ENCODE results near the gene MRPL55. TPM values are rescaled to one million over a fixed set of nuclear protein-coding genes. Genes with fewer than 3 reads are reported as not detected.

The MRPL55 gene
- total and polyA plus RNA-seq, 2 of the 13 experiments (the other 11 are each of a cell fraction or from before 2014, with no cell fraction given) = 58.6 to 92.9 TPM

DNA sequence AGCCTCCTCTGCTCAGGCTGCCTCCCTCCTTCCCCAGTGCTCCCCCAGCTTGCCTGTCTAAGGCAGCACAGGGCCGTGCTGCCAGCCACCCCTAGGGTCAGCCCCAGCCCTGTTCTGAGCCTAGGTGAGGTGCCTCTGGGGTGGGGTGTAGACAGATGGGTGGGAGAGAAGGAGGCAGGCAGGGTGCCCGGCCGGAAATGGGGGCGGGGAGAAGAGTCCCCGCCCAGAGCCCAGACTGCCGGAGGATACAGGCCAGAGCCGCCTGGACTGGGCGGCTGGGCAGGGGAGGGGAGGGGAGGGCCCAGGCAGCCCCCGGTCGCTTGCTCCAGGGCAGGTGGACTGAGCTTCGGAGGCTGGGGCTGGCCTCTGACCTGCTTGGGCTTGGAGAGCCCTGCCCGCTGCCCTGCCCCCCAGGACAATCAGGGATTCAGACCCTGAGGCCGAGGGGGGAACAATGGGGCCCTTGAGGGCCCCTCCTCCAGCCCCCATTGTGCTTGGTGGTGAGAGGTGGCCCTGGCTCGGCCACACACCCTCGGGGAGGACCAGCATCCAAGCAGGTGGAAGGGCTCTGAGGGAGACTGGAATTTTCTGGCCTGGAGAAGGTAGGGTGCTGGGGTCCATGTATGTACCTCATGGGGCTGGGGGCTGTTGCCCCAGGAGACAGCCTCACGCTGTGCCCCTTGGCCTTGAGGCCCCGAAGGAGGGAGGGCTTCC is 40.5 kb upstream of the MRPL55 start, which contains the start of gene GJC2 (continued):
- TF ChIP-seq ZC3H4 (CRISPR knock-in tag; IDR thresholded peaks at IDR 0.05; ENCODE audit: borderline replicate concordance) = no peak
- TF ChIP-seq ZKSCAN8 (CRISPR knock-in tag; IDR thresholded peaks at IDR 0.05; ENCODE audit: borderline replicate concordance) = no peak
- no peak for TF ChIP-seq RFX1 (IDR thresholded peaks at IDR 0.05)
- no peak for TF ChIP-seq ZNF264 (CRISPR knock-in tag; IDR thresholded peaks at IDR 0.05)
- TF ChIP-seq HHEX (CRISPR knock-in tag; IDR thresholded peaks at IDR 0.05) = no peak
- peak; percentile 76; the same call in 1 of the 2 replicates for TF ChIP-seq ZFP82 (CRISPR knock-in tag; IDR thresholded peaks at IDR 0.05; ENCODE audit: borderline replicate concordance)
- TF ChIP-seq PAF1 (CRISPR knock-in tag; IDR thresholded peaks at IDR 0.05) = no peak
- TF ChIP-seq ZNF350 (CRISPR knock-in tag; IDR thresholded peaks at IDR 0.05; ENCODE audit: borderline replicate concordance, low read depth) = peak; percentile 47; the same call in 1 of the 2 replicates
- TF ChIP-seq, protein P1, sequence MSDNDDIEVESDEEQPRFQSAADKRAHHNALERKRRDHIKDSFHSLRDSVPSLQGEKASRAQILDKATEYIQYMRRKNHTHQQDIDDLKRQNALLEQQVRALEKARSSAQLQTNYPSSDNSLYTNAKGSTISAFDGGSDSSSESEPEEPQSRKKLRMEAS (IDR thresholded peaks at IDR 0.05) = no peak; the same call in 1 of the 2 replicates
- TF ChIP-seq, protein P2, sequence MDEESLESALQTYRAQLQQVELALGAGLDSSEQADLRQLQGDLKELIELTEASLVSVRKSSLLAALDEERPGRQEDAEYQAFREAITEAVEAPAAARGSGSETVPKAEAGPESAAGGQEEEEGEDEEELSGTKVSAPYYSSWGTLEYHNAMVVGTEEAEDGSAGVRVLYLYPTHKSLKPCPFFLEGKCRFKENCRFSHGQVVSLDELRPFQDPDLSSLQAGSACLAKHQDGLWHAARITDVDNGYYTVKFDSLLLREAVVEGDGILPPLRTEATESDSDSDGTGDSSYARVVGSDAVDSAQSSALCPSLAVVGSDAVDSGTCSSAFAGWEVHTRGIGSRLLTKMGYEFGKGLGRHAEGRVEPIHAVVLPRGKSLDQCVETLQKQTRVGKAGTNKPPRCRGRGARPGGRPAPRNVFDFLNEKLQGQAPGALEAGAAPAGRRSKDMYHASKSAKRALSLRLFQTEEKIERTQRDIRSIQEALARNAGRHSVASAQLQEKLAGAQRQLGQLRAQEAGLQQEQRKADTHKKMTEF (CRISPR knock-in tag; IDR thresholded peaks at IDR 0.05) = peak; percentile 54
- 0 out of 2 replicates have a peak, but pooled peaks have one; percentile 36 for TF ChIP-seq ZNF605 (CRISPR knock-in tag; IDR thresholded peaks at IDR 0.05)
- peak; percentile 9; the same call in 1 of the 2 replicates for TF ChIP-seq KLF11 (CRISPR knock-in tag; IDR thresholded peaks at IDR 0.05)
- TF ChIP-seq MXI1 (IDR thresholded peaks at IDR 0.05; ENCODE audit: borderline replicate concordance, low read depth, low read length) = no peak
- TF ChIP-seq HNRNPH1 (optimal IDR thresholded peaks at IDR 0.05; ENCODE audit: low read depth, low read length) = peak; percentile 24
- 0 out of 2 replicates have a peak, but pooled peaks have one; percentile 49 for TF ChIP-seq ZNF850 (CRISPR knock-in tag; conservative IDR thresholded peaks at IDR 0.05)
- TF ChIP-seq ZNF703 (CRISPR knock-in tag; IDR thresholded peaks at IDR 0.05; ENCODE audit: borderline replicate concordance) = no peak
- no peak for TF ChIP-seq PAWR (CRISPR knock-in tag; IDR thresholded peaks at IDR 0.05; ENCODE audit: borderline replicate concordance)
- no peak for TF ChIP-seq ZNF484 (CRISPR knock-in tag; IDR thresholded peaks at IDR 0.05; ENCODE audit: borderline replicate concordance, low read depth)
- TF ChIP-seq, protein P3, sequence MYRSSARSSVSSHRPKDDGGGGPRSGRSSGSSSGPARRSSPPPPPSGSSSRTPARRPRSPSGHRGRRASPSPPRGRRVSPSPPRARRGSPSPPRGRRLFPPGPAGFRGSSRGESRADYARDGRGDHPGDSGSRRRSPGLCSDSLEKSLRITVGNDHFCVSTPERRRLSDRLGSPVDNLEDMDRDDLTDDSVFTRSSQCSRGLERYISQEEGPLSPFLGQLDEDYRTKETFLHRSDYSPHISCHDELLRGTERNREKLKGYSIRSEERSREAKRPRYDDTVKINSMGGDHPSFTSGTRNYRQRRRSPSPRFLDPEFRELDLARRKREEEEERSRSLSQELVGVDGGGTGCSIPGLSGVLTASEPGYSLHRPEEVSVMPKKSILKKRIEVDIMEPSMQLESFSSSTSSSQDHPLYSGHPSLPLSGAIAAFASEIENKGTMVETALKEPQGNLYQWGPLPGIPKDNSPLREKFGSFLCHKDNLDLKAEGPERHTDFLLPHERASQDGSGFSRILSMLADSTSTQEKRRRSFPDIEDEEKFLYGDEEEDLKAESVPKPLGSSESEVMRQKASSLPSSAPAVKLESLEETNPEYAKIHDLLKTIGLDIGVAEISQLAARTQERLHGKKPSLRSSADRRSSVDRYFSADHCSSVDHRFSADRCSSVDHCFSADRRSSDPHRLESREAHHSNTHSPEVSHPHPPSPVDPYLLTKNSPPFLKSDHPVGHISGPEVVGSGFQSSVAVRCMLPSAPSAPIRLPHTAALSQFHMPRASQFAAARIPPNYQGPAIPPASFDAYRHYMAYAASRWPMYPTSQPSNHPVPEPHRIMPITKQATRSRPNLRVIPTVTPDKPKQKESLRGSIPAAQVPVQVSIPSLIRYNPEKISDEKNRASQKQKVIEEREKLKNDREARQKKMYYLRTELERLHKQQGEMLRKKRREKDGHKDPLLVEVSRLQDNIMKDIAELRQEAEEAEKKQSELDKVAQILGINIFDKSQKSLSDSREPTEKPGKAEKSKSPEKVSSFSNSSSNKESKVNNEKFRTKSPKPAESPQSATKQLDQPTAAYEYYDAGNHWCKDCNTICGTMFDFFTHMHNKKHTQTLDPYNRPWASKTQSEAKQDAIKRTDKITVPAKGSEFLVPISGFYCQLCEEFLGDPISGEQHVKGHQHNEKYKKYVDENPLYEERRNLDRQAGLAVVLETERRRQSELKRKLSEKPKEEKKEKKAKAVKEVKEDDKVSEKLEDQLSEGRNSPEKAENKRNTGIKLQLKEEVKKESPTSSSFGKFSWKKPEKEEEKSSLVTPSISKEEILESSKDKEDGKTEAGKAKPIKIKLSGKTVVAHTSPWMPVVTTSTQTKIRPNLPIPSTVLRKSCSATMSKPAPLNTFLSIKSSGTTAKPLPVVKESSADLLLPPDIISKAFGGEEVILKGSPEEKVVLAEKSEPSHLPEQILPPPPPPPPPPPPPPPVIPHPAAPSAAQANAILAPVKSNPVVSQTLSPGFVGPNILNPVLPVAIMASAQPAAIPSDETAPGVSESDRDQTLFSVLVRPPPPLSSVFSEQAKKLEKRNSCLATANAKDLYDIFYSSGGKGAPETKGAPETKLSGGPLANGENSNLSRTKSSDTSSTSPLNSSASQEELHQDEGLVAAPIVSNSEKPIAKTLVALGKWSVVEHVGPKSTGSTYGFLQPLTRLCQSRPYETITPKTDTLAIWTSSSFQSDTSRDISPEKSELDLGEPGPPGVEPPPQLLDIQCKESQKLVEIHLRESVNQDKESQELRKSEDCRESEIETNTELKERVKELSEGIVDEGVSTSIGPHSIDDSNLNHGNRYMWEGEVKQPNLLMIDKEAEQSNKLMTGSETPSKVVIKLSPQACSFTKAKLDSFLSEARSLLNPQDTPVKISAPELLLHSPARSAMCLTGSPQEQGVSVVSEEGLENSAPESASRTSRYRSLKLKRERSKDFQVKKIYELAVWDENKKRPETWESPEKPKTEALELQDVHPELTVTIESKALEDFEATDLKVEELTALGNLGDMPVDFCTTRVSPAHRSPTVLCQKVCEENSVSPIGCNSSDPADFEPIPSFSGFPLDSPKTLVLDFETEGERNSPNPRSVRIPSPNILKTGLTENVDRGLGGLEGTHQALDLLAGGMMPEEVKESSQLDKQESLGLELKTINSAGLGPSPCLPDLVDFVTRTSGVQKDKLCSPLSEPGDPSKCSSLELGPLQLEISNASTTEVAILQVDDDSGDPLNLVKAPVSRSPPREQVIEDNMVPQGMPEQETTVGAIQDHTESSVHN (CRISPR knock-in tag; IDR thresholded peaks at IDR 0.05) = no peak
- TF ChIP-seq ZNF20 (CRISPR knock-in tag; IDR thresholded peaks at IDR 0.05) = no peak
- TF ChIP-seq, protein P4, sequence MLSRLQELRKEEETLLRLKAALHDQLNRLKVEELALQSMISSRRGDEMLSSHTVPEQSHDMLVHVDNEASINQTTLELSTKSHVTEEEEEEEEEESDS (CRISPR knock-in tag; IDR thresholded peaks at IDR 0.05; ENCODE audit: borderline replicate concordance) = no peak
- no peak for TF ChIP-seq MIXL1 (CRISPR knock-in tag; IDR thresholded peaks at IDR 0.05)

Data from HepG2 (cell line).